ENCODE data around the gene CACNA2D4. TPM values are rescaled to one million over a fixed set of nuclear protein-coding genes. Genes with fewer than 3 reads are reported as not detected.

CACNA2D4 gene
- total RNA-seq, 3 donors from 2014 or later = 3.9 to 9.3 (median 4.8) TPM

DNA sequence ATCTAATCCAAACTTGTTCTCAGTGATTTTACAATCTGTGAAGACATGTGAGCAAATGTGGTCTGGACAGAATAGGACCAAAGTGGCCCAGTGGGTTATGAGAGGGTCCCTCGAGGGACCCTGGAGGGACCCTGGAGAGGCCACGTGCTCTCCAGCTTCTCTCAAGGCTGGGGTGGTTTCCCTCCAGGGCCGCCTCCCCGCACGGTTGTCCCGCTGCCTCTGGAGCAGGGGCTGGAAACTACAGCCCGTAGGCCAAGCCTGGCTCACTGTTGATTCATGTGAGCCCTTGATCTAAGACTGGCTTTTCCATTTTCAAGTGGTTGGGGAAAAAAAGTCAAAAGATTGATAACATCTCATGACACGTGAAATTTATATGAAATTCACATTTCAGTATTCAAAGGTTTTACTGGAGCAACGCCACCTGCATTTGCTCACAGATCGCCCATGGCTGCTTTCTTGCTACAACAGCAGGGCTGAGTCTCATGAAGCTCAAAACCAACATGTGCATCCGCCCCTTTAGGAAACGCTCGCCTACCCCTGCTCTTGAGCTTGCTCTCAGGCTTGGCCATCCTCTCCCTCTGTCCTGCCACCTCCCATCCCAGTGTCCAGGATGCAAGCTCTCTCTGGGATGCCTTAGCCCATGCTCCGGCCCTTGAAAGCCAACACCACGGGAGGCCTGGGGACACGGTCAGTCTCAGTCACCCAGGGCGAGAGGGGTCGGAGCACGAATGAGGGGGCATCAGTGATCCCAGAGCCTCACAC is 110.2 kb downstream of the CACNA2D4 start:
- ATAC-seq (no peak), DNase-seq (peak in 2 of 3 donors; percentile 14 to 40)
- intact Hi-C loops (cut with DNase I, micrococcal nuclease) = no loop called here
- H3K36me3 ChIP-seq (ENCODE audit: low read depth) = no peaks in the 10 kb centered on the region
- TF ChIP-seq, protein P1, sequence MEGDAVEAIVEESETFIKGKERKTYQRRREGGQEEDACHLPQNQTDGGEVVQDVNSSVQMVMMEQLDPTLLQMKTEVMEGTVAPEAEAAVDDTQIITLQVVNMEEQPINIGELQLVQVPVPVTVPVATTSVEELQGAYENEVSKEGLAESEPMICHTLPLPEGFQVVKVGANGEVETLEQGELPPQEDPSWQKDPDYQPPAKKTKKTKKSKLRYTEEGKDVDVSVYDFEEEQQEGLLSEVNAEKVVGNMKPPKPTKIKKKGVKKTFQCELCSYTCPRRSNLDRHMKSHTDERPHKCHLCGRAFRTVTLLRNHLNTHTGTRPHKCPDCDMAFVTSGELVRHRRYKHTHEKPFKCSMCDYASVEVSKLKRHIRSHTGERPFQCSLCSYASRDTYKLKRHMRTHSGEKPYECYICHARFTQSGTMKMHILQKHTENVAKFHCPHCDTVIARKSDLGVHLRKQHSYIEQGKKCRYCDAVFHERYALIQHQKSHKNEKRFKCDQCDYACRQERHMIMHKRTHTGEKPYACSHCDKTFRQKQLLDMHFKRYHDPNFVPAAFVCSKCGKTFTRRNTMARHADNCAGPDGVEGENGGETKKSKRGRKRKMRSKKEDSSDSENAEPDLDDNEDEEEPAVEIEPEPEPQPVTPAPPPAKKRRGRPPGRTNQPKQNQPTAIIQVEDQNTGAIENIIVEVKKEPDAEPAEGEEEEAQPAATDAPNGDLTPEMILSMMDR (IDR thresholded peaks at IDR 0.05) = no peak
- no peaks in the 10 kb centered on the region for H3K4me1 ChIP-seq (ENCODE audit: low read depth)
- H3K4me3 ChIP-seq = no peak overlapping the region
- H3K9me3 ChIP-seq = no peaks in the 10 kb centered on the region

DNA sequence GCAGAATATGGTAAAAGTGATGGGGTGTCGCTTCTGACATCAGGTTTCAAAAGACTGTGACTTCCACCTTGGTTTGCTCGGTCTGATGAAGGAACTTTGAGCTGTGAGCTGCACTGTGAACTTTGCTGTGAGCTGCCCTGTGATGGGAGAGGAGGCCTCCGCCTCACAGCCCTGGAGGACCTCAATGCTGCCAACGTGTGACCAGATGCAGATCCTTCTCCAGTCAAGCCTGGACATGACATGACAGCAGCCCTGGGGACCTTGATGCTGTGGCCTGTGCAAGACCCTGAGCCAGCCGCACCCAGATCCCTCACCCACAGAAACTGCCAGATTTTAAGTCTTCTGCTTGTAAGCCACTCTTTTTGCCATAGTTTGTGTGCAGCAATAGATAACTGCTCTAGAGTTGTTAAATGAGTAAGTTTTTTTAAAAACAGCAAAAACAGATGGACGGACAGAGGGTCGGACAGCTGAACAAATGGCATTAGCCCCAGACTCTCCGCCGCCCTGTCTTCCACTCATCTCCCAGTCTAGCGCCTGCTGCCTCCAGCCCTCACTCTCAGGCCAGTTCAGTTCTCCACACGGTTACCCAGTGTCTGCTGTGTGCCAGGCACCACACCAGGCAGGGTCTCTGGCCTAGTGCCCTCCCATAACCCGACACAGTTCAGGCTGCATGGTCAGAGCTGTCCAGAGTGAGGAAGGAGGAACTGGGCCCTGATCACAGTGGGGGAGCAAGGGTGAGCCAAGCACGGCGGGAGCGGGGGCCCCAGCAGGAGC is 111.2 kb downstream of the CACNA2D4 start:
- intact Hi-C loops (cut with DNase I, micrococcal nuclease) = no loop called here
- ATAC-seq = no peak

GRCh38 chr12:1806301-1807086 is 112.0 kb downstream of the CACNA2D4 start:
- intact Hi-C loops (cut with DNase I, micrococcal nuclease) = no loop called here

More for the DNA sequence above, 111.2 kb downstream of the CACNA2D4 start:
- H3K9me3 ChIP-seq = no peaks in the 10 kb centered on the region
- H3K36me3 ChIP-seq (ENCODE audit: low read depth) = no peaks in the 10 kb centered on the region
- no peaks in the 10 kb centered on the region for H3K4me1 ChIP-seq (ENCODE audit: low read depth)
- no peak overlapping the region for H3K4me3 ChIP-seq
- peak in 2 of 3 donors; percentile 18 for DNase-seq
- TF ChIP-seq, protein P1 (IDR thresholded peaks at IDR 0.05) = no peak

DNA sequence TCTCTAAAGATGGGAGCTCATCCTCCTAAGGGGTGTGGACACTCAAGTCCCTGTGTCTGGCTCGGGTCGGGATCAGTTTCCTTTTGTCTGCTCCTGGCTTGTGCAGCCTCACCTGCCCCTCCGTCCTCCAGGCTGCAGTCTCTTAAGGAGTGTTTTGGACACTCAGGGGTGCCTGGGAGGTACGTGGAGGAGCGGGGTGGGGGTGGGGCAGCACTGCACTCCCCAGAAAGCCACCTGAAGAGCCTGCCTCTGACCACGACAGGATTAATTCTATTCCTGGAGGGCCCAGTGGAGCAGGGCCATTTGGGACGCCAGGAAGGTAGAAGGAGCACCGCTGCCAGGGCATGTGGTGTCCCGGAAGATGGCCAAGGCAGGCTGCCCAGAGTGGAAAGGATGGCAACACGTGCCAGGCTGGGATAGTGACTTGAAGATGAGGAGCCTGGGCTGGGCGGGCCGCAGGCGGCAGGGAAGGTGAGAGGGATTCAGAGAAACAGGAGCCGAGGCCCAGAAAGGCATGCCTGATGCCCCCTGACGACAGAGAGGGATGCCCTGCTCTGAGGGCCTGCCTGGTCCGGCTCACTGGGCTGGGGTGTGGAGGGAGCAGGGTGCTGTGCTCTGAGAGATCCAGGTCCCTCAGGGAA is 112.9 kb downstream of the CACNA2D4 start:
- no peaks in the 10 kb centered on the region for H3K9me3 ChIP-seq
- no peaks in the 10 kb centered on the region for H3K4me1 ChIP-seq (ENCODE audit: low read depth)
- TF ChIP-seq, protein P1 (IDR thresholded peaks at IDR 0.05) = no peak
- ATAC-seq = no peak
- no peaks in the 10 kb centered on the region for H3K36me3 ChIP-seq (ENCODE audit: low read depth)
- peak in 2 of 3 donors; percentile 22 to 48 for DNase-seq
- intact Hi-C loops (cut with DNase I, micrococcal nuclease) = no loop called here
- H3K4me3 ChIP-seq = no peak overlapping the region

More at GRCh38 chr12:1806301-1807086, 112.0 kb downstream of the CACNA2D4 start:
- peak in 2 of 3 donors; percentile 20 to 40 for DNase-seq
- TF ChIP-seq, protein P1 (IDR thresholded peaks at IDR 0.05) = no peak
- Histone ChIP-seq H3K4me1 (ENCODE audit: low read depth) (no peaks in the 10 kb centered on the region), H3K4me3 (no peak overlapping the region), H3K9me3 (no peaks in the 10 kb centered on the region), H3K36me3 (ENCODE audit: low read depth) (no peaks in the 10 kb centered on the region)
- no peak for ATAC-seq
